Coronary artery (tissue), 2 donors: ENCODE data around the gene PRR5L.

Experiments
- DNase-seq: peaks from one replicate; pipeline ENCODE4 v3.0.0-alpha.2; 2017; ENCODE audit warnings: low spot score
- H3K27ac ChIP-seq, 2 donors: fragments of 200-600 bp; sonication (generic); one replicate each; pipeline ENCODE4 v1.5.1; 2016 to 2019
- H3K4me3 ChIP-seq: fragments of 200-600 bp; sonication (generic); 2 replicates; pipeline ENCODE4 v1.5.1; 2016; ENCODE audit warnings: mild to moderate bottlenecking, moderate library complexity
- TF ChIP-seq, protein P1 (sequence below): fragments of 200-600 bp; sonication (generic); IDR thresholded peaks from one replicate; pipeline ENCODE4 v1.5.1; 2019; ENCODE audit warnings: antibody characterized with exemption

PRR5L gene

DNA sequence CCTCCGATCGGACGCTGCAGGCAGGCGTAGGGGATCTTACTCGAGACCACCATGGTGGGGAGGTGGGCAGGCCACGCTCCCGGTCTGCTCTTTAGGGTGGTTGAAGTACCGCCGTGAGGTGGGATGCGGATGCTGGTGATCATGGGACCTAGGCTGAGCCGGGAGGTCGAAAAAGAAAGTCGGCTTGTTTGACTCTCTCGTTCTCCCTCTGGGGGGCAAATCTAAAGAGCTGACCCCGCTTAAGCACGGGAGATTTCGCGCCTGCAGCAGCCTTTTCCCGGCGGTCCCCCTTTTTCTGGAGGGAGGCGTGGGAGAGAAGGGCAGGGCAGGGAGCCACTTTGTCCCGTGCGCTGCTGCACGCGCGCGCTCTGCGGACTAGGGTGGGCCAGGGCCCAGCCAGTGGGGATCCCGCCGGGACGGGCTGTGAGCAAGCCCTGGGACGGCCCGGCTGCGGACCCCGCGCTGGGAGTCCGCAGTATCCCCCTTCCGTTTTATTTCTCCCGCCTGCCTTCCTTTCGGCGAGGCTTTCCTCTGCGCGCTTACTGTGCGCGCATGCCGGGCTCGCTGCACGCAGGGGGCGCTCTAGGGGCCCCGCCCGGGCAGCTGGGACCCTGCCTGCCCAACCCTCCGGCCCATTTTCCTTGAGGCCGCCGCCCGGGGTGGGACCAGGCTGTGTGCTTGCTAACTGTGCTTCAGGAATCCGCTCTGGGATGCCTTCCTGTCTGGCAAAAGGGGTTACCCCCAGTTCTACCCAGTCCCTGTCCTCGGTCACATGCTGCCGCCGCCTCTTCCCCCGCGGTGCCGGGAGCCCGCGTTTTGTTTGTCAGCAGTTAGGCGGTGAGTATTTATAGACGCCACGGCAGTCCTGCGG, 81.0 kb downstream of the PRR5L start:
- peak overlapping the region; percentile 76 for H3K4me3 ChIP-seq
- DNase-seq, result no peak
- TF ChIP-seq, protein P1, sequence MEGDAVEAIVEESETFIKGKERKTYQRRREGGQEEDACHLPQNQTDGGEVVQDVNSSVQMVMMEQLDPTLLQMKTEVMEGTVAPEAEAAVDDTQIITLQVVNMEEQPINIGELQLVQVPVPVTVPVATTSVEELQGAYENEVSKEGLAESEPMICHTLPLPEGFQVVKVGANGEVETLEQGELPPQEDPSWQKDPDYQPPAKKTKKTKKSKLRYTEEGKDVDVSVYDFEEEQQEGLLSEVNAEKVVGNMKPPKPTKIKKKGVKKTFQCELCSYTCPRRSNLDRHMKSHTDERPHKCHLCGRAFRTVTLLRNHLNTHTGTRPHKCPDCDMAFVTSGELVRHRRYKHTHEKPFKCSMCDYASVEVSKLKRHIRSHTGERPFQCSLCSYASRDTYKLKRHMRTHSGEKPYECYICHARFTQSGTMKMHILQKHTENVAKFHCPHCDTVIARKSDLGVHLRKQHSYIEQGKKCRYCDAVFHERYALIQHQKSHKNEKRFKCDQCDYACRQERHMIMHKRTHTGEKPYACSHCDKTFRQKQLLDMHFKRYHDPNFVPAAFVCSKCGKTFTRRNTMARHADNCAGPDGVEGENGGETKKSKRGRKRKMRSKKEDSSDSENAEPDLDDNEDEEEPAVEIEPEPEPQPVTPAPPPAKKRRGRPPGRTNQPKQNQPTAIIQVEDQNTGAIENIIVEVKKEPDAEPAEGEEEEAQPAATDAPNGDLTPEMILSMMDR, result peak; percentile 14
- H3K27ac ChIP-seq, result peak overlapping the region; percentile 3 to 57

DNA sequence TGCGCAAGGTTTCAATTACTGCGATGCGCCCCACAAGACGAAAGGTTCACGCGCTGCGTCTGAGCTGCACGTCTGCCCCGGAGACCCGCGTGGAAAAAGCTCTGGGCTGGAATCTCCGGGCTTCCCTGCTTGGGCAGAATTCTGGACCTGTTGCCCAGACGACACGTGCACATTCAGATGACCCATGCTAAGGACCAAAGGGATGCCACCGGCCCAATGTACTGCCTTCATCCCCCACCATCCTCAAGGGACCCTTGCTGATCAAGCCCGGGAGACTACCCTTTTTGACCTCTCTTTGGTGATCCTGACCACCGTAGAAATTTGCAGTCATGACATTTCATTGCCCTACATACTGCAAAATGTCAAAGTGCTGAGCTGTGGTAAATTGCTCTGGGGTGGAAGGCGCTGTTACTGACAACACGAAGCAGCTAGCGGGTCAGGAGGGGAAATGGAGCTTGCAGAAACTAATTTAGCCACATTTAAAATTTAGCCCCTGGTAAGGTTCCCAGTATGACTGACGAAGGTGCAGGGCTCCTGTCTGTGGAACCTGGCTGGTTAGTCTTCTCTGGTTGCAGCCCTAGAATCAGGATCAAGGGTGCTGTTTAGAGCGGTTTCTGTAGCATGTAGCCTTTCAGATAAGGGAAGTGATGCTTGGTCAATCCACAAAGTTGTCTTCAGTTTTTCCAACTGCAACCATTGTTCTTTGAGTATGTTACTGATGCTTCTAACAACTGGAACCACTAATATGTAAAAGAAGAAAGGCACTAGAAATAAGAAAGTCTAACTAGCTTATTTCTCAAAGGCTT, 81.9 kb downstream of the PRR5L start:
- H3K27ac ChIP-seq, result peak overlapping the region in 1 of 2 donors; percentile 57
- H3K4me3 ChIP-seq, result peak overlapping the region; percentile 76
- TF ChIP-seq, protein P1, result no peak
- DNase-seq, result no peak

DNA sequence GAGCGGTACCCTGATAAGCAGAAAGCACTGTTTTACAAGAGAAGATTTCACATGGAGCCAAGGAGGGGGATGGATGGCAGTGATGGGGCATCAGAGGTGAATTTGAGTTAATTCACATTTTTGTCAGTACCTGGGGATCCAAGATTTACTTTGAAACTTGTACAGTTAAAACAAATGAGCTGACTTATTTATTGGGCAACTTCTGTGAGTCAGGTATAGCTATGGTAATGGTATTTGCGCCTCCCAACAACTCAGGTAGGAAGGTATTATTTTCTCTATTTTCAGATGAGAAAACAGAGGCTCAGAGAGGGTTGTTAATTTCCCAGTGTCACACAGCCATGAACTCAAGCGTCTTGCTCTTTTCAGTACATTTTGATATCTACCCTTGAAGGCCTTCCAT, 83.6 kb downstream of the PRR5L start:
- DNase-seq, result no peak
- H3K4me3 ChIP-seq, result no peak overlapping the region

DNA sequence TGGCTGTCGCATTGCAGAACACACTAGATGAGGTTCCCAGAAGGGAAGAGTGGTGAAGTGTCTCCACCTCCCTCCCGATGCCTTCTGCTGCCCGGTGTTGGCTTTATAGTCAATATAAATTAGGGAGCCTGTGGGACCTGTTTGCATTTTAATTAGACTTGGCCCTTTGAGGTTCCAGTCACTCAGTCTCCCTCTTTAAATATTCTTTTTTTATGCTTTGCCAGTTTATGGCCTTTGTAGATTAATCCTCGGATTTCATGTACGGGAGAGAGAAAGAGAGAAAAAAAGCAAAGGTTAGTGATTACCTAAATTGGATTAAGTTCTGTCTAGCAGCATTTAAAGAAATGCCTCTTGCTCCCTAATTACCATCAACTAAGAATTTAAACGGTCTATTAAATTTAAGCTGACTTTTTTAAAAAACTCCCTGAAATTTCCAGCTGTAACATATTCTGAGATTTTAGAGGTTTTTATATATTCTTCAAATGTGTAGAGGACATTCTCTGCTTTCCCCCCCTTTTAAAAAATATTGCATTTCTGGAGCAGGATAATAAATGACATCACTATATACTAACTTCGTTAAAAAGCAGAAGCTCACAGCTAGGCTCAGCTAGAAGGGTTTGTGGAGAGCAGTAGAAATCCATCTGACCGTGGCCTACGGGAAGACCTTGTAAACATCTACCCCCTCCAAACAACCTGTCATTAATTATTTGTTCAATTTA, 84.4 kb downstream of the PRR5L start:
- no peak overlapping the region for H3K27ac ChIP-seq
- TF ChIP-seq, protein P1, result no peak
- no peak for DNase-seq
- H3K4me3 ChIP-seq, result no peak overlapping the region

More for the DNA sequence above, 83.6 kb downstream of the PRR5L start:
- TF ChIP-seq, protein P1, result no peak
- no peak overlapping the region for H3K27ac ChIP-seq

DNA sequence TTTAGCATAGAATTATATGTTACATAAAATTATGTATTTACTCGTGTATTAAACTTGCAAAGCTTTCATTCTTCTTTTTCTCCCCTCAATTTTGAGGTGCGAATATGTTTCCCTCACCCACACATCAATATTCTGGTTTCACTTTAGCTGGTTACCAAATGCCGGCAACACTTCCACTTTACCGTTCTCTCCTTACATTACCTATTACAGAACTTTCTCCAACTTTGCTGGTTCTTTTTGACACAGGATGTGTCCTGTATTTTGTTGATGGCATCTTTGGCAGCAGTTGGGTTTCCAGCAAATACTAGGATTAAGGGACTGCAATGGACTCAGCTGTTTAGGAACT, 84.9 kb downstream of the PRR5L start:
- Histone ChIP-seq H3K27ac (no peak overlapping the region), H3K4me3 (no peak overlapping the region)
- TF ChIP-seq, protein P1, result no peak
- DNase-seq, result no peak

DNA sequence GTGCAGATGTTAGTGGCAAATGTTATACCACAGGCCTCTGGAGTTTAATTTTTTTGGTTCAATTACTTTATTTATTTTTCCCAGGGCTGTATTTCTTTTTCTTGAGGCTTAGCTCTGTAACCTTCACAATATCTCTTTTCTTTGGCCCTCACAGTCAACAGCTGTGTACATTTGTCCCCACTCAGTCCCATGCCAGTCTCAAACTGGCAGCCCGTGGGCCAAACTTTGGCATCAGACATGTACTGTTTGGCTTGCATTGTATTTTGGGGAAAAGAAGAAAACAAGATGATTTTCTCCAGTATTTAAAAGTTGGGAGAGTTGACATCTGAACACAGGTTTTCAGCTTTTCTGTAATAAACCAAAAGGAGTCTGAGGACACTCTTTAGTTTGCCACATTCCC, 87.1 kb downstream of the PRR5L start:
- no peak overlapping the region for H3K27ac ChIP-seq

More for the DNA sequence above, 87.1 kb downstream of the PRR5L start:
- TF ChIP-seq, protein P1, result no peak
- no peak for DNase-seq
- H3K4me3 ChIP-seq, result no peak overlapping the region
